IPS DF 4.7 (cell line): Measurements from ENCODE around the gene MTHFS.
"Not testable (repeated sequence)": the region's sequence is repeated elsewhere in the genome, so short reads cannot be mapped to it uniquely, and the experiment has no call there.

ENCODE experiments used
- DNase-seq: peaks from one replicate; pipeline ENCODE4 v3.0.0-alpha.2; 2013; ENCODE audit warnings: low spot score; ENCODE audit errors: extremely low read depth

MTHFS gene

DNA sequence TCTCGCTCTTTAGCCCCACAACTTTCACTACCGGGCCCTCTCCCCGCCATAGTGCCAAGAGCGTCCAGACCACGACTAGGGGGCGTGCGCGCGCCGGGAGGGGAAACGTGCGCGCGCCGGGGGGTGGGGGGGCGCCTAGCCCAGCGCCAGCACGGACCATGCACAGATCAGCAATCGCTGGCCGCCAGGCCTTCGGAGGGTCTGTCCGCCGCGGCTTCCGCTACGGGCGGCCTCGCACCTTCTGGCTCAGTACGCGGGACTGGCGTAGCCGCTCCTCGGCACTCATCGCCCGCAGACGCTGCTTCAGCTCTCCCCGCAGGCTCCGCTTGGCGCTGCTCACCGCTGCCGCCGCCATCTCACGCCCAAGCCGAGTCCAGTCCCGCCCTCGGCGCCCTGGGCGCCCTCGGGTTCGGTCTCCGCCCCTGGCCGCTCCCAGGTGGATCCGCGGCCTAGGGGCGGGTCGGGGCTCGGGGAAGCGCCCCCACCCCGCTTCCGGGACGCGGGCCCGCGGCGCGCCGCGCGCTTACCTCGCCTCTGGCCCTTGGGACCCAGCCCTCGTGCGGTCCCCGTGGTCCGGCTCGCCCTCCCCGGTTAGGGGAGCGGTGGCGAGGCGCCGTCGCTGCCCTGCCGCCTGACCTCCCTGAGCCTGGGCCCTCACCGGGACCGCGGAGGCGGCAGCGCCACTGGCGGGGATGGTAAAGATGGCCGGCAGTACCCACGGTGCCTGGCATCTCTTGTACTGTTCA lies at the start of gene MTHFS:
Gene MTHFS (minus strand): TSS at position 381 of the 746 bp plus-strand sequence. CDS start 26 bp downstream, at position 355.
- peak; percentile 44 for DNase-seq

DNA sequence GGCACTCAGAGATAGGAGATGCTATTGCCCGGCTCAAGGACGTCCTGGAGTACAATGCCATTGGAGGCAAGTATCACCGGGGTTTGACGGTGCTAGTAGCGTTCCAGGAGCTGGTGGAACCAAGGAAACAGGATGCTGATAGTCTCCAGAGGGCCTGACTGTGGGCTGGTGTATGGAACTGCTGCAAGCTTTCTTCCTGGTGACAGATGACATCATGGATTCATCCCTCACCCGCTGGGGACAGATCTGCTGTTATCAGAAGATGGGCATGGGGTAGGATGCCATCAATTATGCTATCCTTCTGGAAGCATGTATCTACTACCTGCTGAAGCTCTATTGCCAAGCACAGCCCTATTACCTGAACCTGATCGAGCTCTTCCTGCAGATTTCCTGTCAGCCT lies 47.8 kb upstream of the MTHFS start:
- DNase-seq = no peak

DNA sequence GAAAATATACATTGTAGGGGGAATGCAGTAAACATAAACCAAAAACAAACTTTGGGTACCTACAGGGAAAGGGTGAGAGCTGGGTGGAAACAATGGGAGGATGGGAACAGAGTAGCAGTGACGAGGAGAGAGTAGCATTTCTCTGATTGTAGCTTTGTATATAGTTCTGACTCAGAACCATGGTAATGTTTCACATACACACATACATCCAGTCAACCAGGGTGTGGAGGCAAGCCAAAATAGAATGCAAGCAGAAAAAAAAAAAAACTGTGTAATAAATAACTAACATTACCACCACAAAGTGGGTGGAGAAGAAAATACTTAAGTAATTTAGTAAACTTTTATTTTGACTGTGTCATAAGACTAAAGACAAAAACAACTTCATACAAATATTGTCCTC lies 47.0 kb upstream of the MTHFS start:
- no peak for DNase-seq

DNA sequence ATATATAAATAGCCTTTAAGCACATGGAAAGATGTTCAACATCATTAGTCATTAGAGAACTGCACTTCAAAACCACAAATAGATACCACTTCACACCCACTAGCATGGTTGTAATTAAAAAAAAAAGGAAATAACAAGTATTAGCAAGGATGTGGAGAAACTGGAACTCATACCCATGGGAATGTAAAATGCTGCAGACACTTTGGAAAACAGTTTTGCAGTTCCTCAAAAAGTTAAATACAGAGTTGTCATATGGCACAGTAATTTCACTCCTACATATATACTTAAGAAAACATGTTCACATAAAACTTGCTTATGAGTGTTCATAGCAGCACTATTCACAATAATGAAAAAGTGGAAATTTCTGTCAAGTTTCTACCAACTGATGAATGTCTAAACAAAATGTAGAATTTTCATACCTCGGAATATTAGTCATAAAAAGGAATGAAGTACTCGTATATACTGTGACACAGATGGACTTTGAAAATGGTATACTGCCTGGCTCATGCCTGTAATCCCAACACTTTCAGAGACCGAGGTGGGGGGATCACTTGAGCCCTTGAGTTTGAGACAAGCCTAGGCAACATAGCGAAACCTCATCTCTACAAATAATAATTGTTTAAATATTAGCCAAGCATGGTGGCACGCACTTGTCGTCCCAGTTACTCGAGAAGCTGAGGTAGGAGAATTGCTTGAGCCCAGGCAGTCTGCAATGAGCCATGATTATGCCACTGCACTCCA lies 46.1 kb upstream of the MTHFS start:
- no peak for DNase-seq

DNA sequence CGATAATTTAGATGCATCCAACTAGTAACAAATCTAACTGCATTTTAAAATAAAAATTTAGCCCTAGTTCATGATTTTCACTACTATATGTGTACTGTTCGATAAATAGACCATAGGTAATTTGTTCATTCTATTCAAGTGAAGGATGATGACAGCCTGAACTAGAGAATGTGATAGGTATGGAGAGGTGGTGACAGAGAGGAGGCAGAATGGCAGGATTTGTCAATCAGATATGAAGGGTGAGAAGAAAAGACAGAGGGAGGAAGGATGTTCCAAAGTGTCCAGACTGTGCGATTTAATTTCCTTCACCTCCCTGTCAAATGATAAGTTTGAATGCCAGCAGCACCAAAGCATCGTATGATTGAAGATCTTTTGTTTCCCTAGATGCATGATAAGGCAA lies 42.6 kb upstream of the MTHFS start:
- DNase-seq = no peak

DNA sequence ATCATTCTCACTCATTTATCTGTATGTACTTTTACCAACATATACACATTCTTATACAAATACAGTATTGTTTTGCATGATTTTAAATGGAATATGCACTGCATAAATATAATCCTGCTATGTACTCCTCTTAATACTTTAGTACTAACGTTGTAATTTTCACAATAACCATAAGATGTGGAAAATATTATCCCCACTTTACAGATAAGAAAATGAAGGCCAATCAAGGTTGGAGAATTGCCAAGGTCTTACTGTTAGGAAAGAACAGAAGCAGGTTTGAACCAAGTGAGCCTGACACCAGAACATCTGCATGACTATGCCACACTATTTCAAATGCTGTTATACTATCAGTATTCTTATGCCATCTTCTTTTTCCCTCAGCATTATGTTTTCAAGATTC lies 41.3 kb upstream of the MTHFS start:
- no peak for DNase-seq

DNA sequence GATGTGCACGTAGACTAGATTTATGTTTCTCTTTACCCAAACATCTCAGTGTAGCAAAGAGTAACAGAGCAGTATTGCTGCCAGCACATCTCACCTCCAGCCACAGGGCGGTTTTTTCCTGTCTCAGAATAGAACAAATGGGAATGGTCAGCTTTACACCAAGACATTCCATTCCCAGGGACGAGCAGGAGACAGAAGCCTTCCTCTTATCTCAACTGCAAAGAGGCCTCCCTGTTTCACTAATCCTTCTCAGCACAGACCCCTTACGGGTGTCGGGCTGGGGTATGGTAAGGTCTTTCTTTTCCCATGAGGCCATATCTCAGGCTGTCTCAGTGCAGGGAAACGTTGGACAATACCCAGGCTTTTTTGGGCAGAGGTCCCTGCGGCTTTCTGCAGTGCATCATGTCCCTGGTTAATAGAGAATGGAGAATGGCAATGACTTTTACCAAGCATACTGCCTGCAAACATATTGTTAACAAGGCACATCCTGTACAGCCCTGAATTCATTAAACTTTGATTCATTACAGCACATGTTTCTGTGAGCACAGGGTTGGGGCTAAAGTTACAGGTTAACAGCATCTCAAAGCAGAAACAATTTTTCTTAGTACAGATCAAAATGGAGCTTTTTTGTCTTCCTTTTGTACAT lies 38.9 kb upstream of the MTHFS start:
- DNase-seq = not testable (repeated sequence)

DNA sequence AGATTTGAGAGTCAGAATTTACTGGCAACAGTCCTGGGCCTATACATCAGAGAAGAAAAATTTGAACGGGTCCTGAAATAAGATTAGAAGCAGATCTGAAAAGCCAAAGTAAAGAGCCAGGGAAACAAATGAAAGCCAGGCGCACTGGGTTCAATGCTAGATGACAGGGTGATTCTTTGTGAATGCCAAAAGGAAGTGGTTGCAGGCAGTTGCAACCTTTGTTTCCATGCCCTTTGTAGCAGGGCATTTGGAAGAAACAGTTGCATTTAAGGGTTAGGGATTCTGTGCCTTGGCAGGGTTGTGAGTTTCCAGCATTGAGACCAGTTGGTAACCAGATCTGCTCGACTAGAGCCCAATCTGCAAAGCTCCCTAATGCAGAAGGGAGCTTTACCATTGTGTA lies 36.4 kb upstream of the MTHFS start:
- DNase-seq = no peak

DNA sequence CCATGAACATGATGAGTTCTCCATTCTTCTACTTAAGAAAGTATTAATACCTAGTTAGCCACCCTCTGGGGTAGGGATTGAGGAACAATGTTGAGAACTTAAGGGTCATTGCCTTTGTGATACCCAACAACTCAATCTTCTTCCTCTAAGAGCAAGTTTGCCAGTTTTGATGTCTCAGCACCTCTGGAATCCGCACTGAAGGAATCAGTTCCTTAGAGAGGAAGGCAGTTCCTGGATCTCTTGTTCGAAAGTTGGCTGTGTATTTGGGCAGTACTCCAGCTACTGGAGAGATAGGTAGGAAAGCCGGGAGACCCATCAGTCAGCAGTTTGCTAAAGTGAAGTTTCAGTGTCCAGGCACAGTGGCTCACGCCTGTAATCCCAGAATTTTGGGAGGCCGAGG lies 35.6 kb upstream of the MTHFS start:
- no peak for DNase-seq

DNA sequence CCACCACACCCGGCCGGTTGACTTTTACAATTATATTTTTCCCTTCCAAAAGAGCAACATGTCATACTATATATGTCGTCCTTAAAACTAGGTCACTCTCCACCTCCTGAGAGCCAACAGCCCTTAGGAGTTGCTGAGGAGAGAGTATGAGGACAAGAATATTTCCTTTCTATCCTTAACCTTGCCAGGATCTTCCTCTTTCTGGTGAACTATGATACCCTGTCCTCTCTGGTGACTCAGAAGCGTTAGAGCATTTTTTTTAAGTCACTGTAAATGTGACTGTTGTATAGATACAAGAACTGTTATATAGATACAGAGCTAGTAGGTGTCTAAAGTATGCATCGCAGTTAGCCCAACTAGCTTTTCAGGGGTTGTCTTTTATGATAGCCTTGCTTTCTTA lies 33.7 kb upstream of the MTHFS start:
- no peak for DNase-seq

DNA sequence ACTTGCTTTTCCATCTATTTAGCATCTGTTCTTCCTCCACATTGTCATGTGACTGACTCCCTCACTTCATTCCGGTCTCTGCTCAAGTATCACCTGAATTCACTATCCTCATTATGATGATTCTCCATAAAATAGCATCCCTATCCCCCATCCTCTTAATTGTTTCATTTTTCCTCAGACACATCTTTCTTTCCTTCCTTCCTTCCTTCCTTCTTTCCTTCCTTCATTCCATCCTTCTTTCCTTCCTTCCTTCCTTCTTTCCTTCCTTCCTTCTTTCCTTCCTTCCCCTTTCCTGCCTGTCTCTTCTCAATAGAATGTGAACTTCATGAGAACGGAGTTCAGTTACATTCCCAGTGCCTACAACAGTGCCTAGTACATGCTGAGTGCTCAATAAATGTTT lies 32.6 kb upstream of the MTHFS start:
- no peak for DNase-seq

DNA sequence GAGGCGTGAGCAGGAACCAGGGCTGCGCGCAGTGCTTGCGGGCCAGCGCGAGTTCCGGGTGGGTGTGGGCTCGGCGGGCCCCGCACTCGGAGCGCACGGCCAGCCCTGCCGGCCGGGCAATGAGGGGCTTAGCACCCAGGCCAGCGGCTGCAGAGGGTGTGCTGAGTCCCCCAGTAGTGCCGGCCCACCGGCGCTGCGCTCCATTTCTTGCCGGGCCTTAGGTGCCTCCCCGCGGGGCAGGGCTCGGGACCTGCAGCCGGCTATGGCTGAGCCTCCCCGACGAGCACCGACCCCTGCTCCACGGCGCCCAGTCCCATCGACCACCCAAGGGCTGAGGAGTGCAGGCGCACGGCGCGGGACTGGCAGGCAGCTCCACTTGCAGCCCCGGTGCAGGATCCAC lies 29.3 kb upstream of the MTHFS start:
- DNase-seq = not testable (repeated sequence)

DNA sequence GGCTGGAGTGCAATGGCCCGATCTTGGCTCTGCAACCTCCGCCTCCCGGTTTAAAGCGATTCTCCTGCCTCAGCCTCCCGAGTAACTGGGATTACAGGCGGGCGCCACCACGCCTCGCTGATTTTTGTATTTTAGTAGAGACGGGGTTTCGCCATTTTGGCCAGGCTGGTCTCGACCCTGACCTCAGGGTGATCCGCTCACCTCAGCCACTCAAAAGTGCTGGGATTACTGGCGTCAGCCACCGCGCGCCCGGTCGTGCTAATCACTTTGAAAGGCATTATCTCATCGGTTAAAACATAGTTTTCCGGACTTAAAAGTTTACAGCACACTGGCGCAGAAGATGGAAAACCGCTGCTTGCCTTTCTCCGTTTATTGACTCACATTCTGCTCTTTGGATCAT lies 27.6 kb upstream of the MTHFS start:
- DNase-seq = no peak

DNA sequence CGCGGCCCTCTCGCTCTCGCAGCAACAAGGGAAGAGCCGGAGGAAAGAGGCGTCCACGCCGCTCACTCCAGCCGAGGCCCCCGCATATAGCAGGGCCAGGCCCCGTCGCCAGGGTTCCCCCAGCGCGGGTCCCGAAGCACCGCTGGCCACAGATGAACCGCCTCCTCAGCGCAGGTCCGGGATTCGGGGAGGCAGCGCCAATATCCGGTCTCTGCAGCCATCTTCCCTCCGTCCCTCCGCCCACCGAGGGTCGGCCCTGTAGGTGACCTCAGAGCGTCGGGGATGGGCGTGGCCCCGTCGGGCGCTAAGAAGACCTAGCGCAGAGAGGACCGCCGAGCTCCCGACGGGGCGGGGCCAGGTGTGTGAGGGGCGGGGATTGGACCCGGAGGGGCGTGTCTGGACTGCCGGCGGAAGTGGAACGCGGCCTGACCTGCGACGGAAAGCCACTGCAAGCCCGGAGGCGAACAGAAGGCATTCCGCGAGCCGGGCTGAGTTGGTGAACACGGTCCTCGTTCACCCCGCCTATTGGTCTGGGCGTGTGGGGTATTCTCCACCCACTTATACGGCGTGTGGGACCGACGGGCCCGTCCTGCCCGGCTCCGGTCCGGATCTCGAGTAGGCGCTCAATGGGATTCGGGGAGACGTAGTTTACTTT lies 26.8 kb upstream of the MTHFS start:
- DNase-seq = peak; percentile 87

DNA sequence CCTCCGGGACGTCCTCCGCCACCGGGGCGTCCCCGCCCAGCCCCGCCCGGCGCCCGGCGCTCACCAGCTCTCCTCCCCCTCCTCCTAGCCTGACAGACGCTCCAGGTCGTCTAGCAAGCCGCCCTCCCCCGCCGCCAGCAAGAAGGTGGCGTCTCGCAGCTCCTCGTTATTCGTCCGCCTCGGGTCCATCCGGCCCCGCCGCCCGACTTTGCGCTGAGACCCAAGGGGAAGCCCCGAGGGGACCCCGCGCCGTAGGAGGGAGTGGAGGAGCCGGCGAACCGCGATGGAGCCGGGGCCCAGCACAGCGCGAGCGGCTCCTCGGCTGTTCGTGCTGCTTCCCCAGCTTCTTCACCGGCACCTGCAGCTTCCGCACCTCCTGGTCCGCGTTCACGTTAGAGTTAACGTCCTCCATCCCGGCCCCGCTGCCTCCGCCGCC lies 26.3 kb upstream of the MTHFS start:
- no peak for DNase-seq

DNA sequence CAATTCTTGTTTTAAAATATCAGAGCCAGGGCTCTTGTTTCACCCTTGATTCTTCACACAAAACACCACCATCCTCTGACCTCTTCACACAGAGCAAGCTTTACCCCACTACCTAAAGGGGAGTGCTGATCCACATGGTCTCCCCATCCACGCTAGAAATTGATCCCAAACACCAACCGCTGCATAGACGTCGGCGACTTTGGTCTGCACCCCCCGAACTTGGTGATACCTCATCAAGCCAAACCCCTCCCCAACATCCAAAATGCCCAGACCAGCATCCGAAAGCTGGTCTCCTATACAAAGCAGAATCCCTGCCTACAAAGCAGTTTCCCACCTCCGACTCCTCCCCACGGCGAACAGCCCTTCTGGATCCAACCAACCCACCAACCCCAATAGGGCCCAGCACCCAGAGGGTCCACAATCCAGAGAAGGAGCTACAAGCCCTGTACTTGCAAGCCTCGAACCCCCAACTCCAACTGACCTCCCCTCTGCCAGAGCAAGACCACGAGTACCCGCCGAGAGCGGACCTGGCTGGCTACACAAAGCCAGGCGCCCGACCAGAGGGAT lies 25.8 kb upstream of the MTHFS start:
- DNase-seq = no peak

DNA sequence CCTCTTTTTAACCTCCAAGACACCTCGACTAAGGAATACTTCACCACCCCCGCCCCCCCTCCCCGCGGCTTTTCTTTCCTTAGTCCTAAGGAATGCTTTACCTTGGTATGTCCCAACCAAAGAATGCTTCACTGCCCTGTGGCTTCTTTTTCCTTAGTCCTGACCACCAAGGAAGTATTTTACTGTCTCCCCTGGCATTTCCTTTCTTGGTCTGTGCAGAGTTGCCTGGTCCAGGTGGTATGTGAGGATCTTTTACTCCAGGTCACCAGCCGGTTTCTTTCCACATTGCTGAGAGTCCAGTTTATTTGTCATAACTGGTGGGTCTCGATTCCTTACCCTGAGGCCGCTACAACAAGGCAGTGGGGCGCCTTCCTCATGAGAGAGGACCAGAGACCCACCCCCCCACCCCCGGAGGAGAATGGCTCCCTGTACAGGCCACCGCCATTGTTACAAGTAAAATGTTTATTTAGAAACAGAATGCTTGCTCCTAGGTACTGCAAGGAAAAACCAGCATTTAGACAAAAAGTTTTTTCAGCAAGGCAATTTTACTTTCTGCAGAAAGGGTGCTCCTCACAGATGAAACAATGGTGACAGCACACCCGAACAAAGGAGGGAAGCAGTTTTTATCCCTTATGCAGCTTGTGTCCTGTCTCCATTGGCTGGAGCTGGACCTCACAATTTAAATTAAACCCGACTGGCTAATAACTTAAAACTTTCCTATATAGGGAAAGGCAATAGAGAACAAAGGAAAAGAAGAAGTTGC lies 23.1 kb upstream of the MTHFS start:
- no peak for DNase-seq

DNA sequence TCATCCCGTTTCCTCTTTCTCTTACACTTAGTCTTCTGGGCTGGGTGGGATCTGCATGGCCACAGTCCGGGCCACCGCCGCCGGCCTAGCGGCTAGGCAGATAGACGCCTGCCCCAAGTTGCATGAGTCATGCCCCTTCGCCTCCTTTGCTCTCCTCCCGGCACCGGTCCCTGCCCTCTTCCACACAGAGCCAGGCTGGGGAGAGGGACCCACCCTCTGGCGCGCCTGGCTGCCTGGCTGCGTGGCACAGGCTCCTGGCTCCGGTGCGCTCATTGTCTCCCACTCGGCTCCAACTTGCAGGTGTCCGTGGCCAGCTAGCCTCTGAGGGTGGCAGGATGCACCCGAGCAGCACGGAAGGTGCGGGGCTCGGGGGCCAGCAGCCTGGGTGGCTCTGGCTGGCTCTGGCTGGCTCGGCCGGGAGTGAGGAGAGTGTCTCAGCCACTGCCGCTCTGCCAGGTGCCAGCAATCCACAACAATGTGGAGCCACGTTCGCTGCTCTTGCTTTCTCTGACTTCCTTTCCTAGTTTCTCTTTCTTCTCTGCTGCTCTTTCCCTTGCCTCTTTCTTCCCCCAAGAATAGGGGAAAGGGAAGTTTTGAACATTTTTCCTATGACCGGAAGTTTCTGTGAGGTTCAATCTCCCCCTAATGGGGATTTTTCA lies 22.4 kb upstream of the MTHFS start:
- DNase-seq = no peak

DNA sequence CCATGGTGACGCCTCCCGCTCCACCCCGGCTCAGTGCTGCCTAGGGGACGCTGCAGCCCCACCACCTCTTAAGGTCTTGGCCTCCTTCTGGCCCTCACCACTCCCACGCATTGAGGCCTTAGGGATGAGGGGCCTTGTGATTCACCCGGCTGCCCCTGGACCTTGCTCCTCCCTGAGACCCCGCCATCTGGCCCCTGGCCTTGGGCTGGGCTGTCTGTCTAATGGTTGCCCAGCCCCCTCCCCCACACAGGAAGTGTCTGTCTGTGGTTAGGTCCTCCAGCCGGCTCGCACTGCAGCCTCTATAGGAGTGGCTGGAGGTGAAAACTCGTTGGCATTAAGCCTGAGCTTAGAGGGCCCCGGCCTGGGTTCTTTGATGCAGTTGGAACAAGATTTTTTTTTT lies 21.5 kb upstream of the MTHFS start:
- DNase-seq = no peak

DNA sequence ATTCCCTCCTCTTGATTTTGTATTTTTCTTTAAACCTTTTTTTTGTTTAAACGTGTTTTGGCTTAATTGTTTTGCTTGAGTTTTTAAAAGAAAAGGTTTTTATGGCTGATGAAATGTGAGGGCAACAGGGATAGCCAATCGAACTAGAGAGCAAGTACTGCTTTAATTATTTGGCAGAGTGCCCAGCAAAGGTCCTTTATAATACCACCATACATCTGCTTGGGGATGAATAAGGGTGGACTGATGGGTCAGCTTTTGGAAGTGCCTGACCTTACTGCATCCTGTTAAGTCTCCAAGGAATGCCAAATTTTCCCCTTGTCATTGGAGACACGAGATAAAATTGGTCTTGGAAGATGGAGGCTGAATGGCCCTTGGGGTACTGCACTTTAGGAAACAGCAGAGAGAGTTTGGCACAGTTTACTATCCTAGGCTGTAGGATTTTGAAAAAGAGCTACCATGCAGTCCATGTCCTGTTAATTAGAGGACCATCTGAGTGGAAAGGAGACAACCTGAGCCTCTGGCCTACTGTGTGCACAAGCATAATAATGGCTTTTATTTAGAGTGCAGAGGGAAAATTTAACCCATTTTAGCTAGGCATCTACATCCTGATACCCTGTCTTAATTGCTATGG lies 19.8 kb upstream of the MTHFS start:
- DNase-seq = no peak
